ENCODE measurements around the gene DEPDC5.
"Not testable (repeated sequence)": the region's sequence is repeated elsewhere in the genome, so short reads cannot be mapped to it uniquely, and the experiment has no call there.

Gene DEPDC5

DNA sequence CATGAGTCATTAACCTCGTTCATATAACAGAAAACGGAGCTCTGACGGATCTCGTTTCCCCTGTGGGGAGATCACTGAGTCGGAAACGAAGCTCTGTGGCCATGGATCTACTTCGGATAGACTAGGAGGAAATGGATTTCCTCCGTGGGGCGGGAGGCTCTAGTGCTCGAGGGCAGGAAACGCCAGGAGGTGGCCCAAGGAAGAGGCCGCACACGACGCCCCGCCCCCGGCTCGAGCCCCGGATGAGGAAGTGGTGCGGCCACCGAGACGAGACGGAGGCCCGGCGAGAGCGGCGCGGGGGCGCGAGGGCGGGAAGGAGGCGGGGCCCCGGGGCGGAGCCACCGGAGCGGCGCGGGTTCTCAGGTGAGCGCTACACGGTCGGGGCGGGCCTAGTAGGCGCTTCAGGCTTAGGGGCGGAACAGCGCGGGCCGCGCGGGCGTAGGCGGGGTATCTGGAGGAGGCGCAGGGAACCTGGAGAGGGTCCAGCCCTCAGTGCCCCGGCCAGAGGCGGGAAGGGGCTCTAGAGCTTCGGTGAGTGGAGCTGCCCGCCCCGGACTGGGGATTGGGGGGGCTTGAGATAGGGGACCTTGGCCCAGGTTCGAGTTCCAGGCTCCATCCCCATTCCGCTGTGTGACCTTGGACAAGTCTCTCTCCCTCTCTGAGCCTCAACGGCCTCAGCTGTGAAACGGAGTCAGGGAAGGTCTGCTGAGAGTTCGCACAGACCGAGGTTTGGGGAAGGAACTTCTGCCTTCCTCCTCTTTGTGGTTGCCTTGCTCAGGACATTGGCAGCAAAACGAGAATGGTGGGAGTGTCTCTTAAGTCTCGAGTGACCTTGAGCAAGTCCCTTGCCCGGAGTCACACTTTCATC lies at the start of gene DEPDC5:
DEPDC5 (plus strand) TSS at position 386 of the 868 bp plus-strand sequence. CDS start 903 bp downstream, outside the sequence.
- TF ChIP-seq, protein P1, sequence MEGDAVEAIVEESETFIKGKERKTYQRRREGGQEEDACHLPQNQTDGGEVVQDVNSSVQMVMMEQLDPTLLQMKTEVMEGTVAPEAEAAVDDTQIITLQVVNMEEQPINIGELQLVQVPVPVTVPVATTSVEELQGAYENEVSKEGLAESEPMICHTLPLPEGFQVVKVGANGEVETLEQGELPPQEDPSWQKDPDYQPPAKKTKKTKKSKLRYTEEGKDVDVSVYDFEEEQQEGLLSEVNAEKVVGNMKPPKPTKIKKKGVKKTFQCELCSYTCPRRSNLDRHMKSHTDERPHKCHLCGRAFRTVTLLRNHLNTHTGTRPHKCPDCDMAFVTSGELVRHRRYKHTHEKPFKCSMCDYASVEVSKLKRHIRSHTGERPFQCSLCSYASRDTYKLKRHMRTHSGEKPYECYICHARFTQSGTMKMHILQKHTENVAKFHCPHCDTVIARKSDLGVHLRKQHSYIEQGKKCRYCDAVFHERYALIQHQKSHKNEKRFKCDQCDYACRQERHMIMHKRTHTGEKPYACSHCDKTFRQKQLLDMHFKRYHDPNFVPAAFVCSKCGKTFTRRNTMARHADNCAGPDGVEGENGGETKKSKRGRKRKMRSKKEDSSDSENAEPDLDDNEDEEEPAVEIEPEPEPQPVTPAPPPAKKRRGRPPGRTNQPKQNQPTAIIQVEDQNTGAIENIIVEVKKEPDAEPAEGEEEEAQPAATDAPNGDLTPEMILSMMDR (conservative IDR thresholded peaks at IDR 0.05; ENCODE audit: low read depth, low read length): no peak
- peak within 1 kb of the TSS; percentile 71 for H3K4me3 ChIP-seq (ENCODE audit: low read length)
- peak; percentile 59 for DNase-seq (ENCODE audit: low read depth)

DNA sequence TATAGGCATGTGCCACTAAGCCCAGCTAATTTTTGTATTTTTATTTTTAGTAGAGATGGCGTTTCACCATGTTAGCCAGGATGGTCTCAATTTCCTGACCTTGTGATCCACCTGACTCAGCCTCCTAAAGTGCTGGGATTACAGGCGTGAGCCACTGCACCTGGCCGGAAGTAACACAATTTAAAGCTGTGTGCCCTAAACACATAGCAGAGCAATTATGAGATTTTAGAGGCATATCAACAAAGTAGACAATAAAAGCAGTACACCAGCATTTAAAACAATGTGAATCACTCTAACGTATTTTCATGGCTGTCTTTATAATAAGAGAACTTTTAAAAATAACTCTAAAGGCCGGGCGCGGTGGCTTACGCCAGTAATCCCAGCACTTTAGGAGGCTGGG lies 46.3 kb upstream of the DEPDC5 start:
- no peak for DNase-seq (ENCODE audit: low read depth)
- TF ChIP-seq, protein P1 (conservative IDR thresholded peaks at IDR 0.05; ENCODE audit: low read depth, low read length): no peak
- H3K4me3 ChIP-seq (ENCODE audit: low read length): no peak overlapping the region

DNA sequence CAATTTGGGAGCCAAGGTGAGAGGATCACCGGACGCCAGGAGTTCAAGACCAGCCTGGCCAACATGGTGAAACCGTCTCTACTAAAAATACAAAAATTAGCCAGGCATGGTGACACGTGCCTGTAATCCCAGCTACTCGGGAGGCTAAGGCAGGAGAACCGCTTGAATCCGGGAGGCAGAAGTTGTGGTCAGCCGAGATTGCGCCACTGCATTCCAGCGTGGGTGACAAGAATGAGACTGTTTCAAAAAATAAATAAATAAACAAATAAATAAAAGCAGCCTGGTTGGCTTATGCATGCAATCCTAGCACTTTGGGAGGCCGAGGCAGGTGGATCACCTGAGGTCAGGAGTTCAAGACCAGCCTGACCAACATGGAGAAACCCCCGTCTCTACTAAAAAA lies 42.6 kb upstream of the DEPDC5 start:
- DNase-seq (ENCODE audit: low read depth): not testable (repeated sequence)

DNA sequence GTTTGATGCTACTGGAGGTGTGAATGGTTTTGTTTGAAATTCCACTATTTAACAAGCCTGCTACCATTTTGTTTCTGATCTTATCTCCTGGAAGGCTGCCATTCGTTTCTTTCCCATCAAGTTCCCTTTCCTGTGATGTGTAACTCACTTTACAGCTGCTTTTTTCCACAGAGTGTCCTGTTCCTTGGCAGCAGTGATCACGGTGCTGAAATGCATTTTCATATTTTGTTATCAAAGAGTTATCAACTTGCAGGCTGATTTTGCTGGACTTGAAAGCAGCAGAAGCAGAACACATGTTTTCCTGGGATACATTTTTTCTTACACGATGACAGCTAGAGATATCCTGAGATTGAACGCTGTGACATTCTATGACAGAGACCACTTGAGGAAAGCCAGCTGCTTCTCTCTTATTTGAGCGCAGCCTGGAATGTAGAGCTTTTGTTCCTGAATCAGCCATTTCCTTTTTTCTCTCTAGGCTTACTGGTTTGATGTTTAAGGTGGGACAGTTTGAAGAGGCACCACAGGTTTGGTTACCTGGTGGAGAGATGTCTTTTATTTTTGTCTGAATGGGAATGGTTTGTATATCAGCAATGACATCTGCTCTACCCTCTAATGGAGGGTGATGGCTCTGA lies 38.6 kb upstream of the DEPDC5 start:
- no peak for DNase-seq (ENCODE audit: low read depth)
- no peak overlapping the region for H3K4me3 ChIP-seq (ENCODE audit: low read length)
- TF ChIP-seq, protein P1 (conservative IDR thresholded peaks at IDR 0.05; ENCODE audit: low read depth, low read length): no peak

More for the DNA sequence above, 42.6 kb upstream of the DEPDC5 start:
- not testable (repeated sequence) for H3K4me3 ChIP-seq (ENCODE audit: low read length)

DNA sequence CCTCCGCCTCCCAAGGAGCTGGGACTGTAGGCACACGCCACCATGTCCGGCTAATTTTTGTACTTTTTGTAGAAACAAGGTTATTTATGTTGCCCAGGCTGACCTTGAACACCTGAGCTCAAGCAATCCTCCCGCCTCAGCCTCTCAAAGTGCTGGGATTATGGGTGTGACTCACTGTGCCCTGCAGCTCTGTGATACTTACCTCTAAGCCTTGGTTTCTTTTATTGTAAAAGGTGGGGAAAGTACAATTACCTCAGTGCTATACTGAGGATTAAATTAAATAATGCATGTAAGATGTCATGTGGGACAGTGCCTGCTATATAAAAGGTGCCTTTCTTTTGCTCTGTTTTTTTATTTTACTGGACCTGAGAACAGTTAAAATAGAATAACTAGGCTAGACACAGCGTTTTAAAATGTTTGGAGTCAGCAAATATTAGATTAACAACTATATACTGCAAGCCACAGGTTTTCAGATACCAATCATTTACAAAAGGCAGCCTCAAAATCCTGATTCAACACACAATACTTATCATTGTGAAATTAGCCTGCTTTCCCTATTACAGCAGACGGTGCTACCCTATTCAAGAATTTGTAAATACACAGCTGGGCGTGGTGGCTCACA lies 33.9 kb upstream of the DEPDC5 start:
- DNase-seq (ENCODE audit: low read depth): no peak
- TF ChIP-seq, protein P1 (conservative IDR thresholded peaks at IDR 0.05; ENCODE audit: low read depth, low read length): no peak
- H3K4me3 ChIP-seq (ENCODE audit: low read length): no peak overlapping the region

DNA sequence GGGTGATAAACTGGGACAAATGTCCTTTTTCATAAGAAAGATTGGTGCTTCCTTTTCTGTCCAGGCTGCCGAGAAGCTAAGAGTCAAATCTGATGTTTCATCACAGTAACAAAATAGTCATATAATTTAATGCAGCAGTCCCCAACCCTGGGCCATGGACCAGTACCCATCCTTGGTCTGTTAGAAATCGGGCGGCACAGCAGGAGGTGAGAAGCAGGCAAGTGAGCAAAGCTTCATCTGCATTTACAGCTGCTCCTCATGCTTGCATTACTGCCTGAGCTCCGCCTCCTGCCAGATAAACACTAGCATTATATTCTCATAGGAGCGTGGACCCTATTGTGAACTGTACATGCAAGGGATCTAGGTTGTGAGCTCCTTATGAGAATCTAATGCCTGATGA lies 30.1 kb upstream of the DEPDC5 start:
- TF ChIP-seq, protein P1 (conservative IDR thresholded peaks at IDR 0.05; ENCODE audit: low read depth, low read length): no peak
- DNase-seq (ENCODE audit: low read depth): no peak
- no peak overlapping the region for H3K4me3 ChIP-seq (ENCODE audit: low read length)

DNA sequence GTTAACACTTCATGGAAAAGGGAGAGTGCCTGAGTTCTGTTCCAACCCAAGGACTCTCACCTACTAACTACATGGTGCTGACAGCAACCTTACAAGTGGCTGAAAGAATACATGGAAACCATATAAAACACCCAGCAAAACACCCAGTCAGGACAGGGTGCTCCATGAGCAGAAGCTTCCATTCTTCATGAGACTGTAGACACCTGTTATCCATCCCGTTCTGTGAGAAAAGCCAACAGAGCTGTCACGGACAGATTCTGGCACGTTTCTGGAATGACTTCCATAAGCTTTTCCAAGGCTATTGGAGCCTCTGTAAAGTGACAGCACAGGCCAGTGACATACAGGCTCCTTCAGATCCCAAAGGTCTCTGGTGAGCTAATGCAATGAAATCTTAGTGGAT lies 27.1 kb upstream of the DEPDC5 start:
- TF ChIP-seq, protein P1 (conservative IDR thresholded peaks at IDR 0.05; ENCODE audit: low read depth, low read length): no peak
- H3K4me3 ChIP-seq (ENCODE audit: low read length): no peak overlapping the region
- no peak for DNase-seq (ENCODE audit: low read depth)

Data from retinal pigment epithelial cell (primary cell).